GM23338 (cell line): ENCODE results near the gene NCOA1. TPM values are rescaled to one million over a fixed set of nuclear protein-coding genes. Genes with fewer than 3 reads are reported as not detected.

Experiments used
- ATAC-seq: fragments of 200-7000 bp; cut with Tn5 transposase; 3 replicates; pipeline ENCODE4 v1.9.1; 2020
- DNase-seq: peaks from one replicate; pipeline ENCODE4 v3.0.0-alpha.2; 2015; ENCODE audit warnings: low spot score
- H2AFZ ChIP-seq: fragments of 200-600 bp; sonication (generic); 2 replicates; pipeline ENCODE4 v1.8.0; 2016; ENCODE audit warnings: antibody characterized with exemption, mild to moderate bottlenecking, moderate library complexity
- H3F3A ChIP-seq: fragments of 200-600 bp; sonication (generic); replicated peaks from 2 replicates; pipeline ENCODE4 v1.8.0; 2017; ENCODE audit warnings: antibody characterized with exemption, mixed run types, low read depth
- H3K27ac ChIP-seq: fragments of 200-600 bp; sonication (generic); 2 replicates; pipeline ENCODE4 v1.6.1; 2016; ENCODE audit warnings: low read depth
- H3K27me3 ChIP-seq: fragments of 200-600 bp; sonication (generic); 2 replicates; pipeline ENCODE4 v1.8.0; 2016; ENCODE audit warnings: mild to moderate bottlenecking, mixed run types, moderate library complexity; ENCODE audit not compliant: insufficient read depth
- H3K36me3 ChIP-seq: fragments of 200-600 bp; sonication (generic); 2 replicates; pipeline ENCODE4 v1.8.0; 2016; ENCODE audit warnings: mild to moderate bottlenecking; ENCODE audit not compliant: insufficient read depth
- H3K4me1 ChIP-seq: fragments of 200-600 bp; sonication (generic); 2 replicates; pipeline ENCODE4 v1.8.0; 2016; ENCODE audit warnings: mild to moderate bottlenecking, moderate library complexity; ENCODE audit not compliant: insufficient read depth
- H3K4me2 ChIP-seq: fragments of 200-600 bp; sonication (generic); 2 replicates; pipeline ENCODE4 v1.7.1; 2017; ENCODE audit warnings: mixed run types
- H3K4me3 ChIP-seq: fragments of 200-600 bp; sonication (generic); 2 replicates; pipeline ENCODE4 v1.6.1; 2016; ENCODE audit warnings: mixed run types
- H3K79me2 ChIP-seq: fragments of 200-600 bp; sonication (generic); replicated peaks from 2 replicates; pipeline ENCODE4 v1.8.0; 2017; ENCODE audit warnings: mild to moderate bottlenecking; ENCODE audit not compliant: insufficient read depth
- H3K9me2 ChIP-seq: fragments of 200-600 bp; sonication (generic); 2 replicates; pipeline ENCODE4 v1.8.0; 2017; ENCODE audit not compliant: insufficient read depth
- H4K20me1 ChIP-seq: fragments of 200-600 bp; sonication (generic); replicated peaks from 2 replicates; pipeline ENCODE4 v1.8.0; 2017; ENCODE audit warnings: mild to moderate bottlenecking; ENCODE audit not compliant: insufficient read depth
- H3K27ac Mint-ChIP-seq: 2 replicates; pipeline ENCODE4 v1.8.0; 2020; ENCODE audit warnings: inconsistent platforms, mild to moderate bottlenecking, moderate library complexity, mixed read lengths
- H3K27me3 Mint-ChIP-seq: 3 replicates; pipeline ENCODE4 v1.8.0; 2022; ENCODE audit warnings: low read depth, mild to moderate bottlenecking, moderate library complexity, mixed read lengths, inconsistent platforms; ENCODE audit not compliant: insufficient read depth, poor library complexity
- H3K36me3 Mint-ChIP-seq: 3 replicates; pipeline ENCODE4 v1.8.0; 2021; ENCODE audit warnings: low read depth, mild to moderate bottlenecking, inconsistent platforms, moderate library complexity, mixed read lengths
- H3K4me1 Mint-ChIP-seq: 3 replicates; pipeline ENCODE4 v1.8.0; 2020; ENCODE audit warnings: mild to moderate bottlenecking, inconsistent platforms, mixed read lengths
- H3K4me3 Mint-ChIP-seq: 3 replicates; pipeline ENCODE4 v1.8.0; 2021; ENCODE audit warnings: moderate library complexity, mild to moderate bottlenecking, inconsistent platforms, mixed read lengths
- H3K9me3 Mint-ChIP-seq: 3 replicates; pipeline ENCODE4 v1.8.0; 2020; ENCODE audit warnings: moderate library complexity, mild to moderate bottlenecking, inconsistent platforms, mixed read lengths
- CREB1 ChIP-seq: fragments of 250-450 bp; sonication (Bioruptor Pico); IDR thresholded peaks from 2 replicates; pipeline ENCODE4 v1.5.0; 2020; ENCODE audit warnings: low read depth, mild to moderate bottlenecking, moderate library complexity
- EZH2 ChIP-seq: fragments of 200-600 bp; sonication (generic); IDR thresholded peaks from one replicate; pipeline ENCODE4 v1.8.0; 2017; ENCODE audit warnings: antibody characterized with exemption, mild to moderate bottlenecking, low read depth; ENCODE audit not compliant: unreplicated experiment
- EZH2phosphoT487 ChIP-seq: fragments of 200-600 bp; sonication (generic); IDR thresholded peaks from one replicate; pipeline ENCODE4 v1.8.1; 2018; ENCODE audit warnings: antibody characterized with exemption; ENCODE audit not compliant: unreplicated experiment
- JUNB ChIP-seq: IDR thresholded peaks from one replicate; pipeline ENCODE4 v1.6.1; 2016; ENCODE audit warnings: antibody characterized with exemption; ENCODE audit not compliant: unreplicated experiment
- NANOG ChIP-seq: IDR thresholded peaks from 2 replicates; pipeline ENCODE4 v1.6.1; 2016; ENCODE audit warnings: antibody characterized with exemption, borderline replicate concordance
- POLR2AphosphoS5 ChIP-seq: IDR thresholded peaks from 2 replicates; pipeline ENCODE4 v1.6.1; 2016; ENCODE audit warnings: antibody characterized with exemption, low read depth
- STAT1 ChIP-seq: IDR thresholded peaks from one replicate; pipeline ENCODE4 v1.6.1; 2016; ENCODE audit warnings: antibody characterized with exemption; ENCODE audit not compliant: unreplicated experiment
- ZNF114 ChIP-seq: fragments of 250-450 bp; sonication (Bioruptor Pico); IDR thresholded peaks from 2 replicates; pipeline ENCODE4 v1.5.0; 2020; ENCODE audit warnings: mild to moderate bottlenecking, moderate library complexity
- ZNF331 ChIP-seq: fragments of 250-450 bp; sonication (Bioruptor Pico); IDR thresholded peaks from 2 replicates; pipeline ENCODE4 v1.5.0; 2020; ENCODE audit warnings: low read depth, mild to moderate bottlenecking, moderate library complexity
- polyA plus RNA-seq: library from polyadenylated mRNA; unstranded; fragments of >200 nt; fragmentation: Nextera tagmentation; extraction: Ambion mirVana; gene quantifications from 2 replicates; pipeline ENCODE4 v1.2.1, GENCODE V29; 2016
- total RNA-seq: library from RNA; depleted of rRNA; stranded (reverse); fragments of >200 nt; shearing (Covaris generic); gene quantifications from 2 replicates; pipeline ENCODE4 v1.2.3, GENCODE V29; 2014
- TF ChIP-seq, protein P1 (sequence below), 2 experiments: fragments of 200-600 bp in 1 of 2; sonication (generic) in 1 of 2; conservative IDR thresholded peaks; 2 replicates each; pipeline versions ENCODE4 v1.5.1 to v1.6.1; 2016 to 2017; ENCODE audit warnings: antibody characterized with exemption in 2 of 2, low read depth in 2 of 2, mild to moderate bottlenecking in 2 of 2, moderate library complexity in 1 of 2
- TF ChIP-seq, protein P2 (sequence below): IDR thresholded peaks from 2 replicates; pipeline ENCODE4 v1.6.1; 2016; ENCODE audit warnings: antibody characterized with exemption
- TF ChIP-seq, protein P3 (sequence below): IDR thresholded peaks from one replicate; pipeline ENCODE4 v1.6.1; 2018; ENCODE audit warnings: antibody characterized with exemption; ENCODE audit not compliant: unreplicated experiment
- TF ChIP-seq, protein P4 (sequence below): fragments of 250-450 bp; sonication (Bioruptor Pico); IDR thresholded peaks from 2 replicates; pipeline ENCODE4 v1.5.0; 2020; ENCODE audit warnings: mild to moderate bottlenecking, moderate library complexity

NCOA1 gene
- total and polyA plus RNA-seq, 2 experiments from 2014 or later: 7.1 to 15.1 TPM

DNA sequence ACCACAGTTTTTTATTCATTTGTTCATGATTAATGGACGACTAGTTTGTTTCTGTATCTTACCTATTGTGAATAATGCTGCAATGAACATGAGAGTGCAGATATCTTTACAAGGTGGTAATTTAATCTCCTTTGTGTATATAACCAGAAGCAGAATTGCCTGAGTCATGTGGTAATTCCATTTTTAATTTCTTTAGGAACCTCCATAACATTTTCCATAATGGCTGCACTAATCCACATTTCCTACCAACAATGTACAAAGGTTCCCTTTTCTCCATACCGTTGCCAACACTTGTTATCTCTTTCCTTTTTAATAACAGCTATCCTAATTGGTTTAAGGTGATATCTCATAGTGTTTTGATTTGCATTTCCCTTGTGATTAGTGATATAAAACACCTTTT is 36.5 kb downstream of the NCOA1 start:
- no peak overlapping the region for H3K4me3 Mint-ChIP-seq
- Histone ChIP-seq H4K20me1 (no peaks in the 10 kb centered on the region), H3K27me3 (no peaks in the 10 kb centered on the region), H3F3A (no peaks in the 10 kb centered on the region), H3K4me3 (no peak overlapping the region), H3K27ac (no peak overlapping the region), H3K79me2 (peaks cover 34% of the 10 kb centered on the region), H3K36me3 (no peaks in the 10 kb centered on the region; the same call in 1 of the 2 replicates), H2AFZ (no peak overlapping the region), H3K4me1 (no peaks in the 10 kb centered on the region), H3K4me2 (no peak overlapping the region), H3K9me2 (no peaks in the 10 kb centered on the region)
- no peaks in the 10 kb centered on the region for H3K27me3 Mint-ChIP-seq
- DNase-seq (no peak), ATAC-seq (no peak)
- no peak overlapping the region for H3K27ac Mint-ChIP-seq
- H3K4me1 Mint-ChIP-seq: no peaks in the 10 kb centered on the region
- peaks cover 11% of the 10 kb centered on the region; the same call in 2 of the 3 replicates for H3K9me3 Mint-ChIP-seq
- TF ChIP-seq EZH2 (no peak), EZH2phosphoT487 (no peak), JUNB (no peak), ZNF331 (CRISPR knock-in tag) (no peak), NANOG (no peak), ZNF114 (CRISPR knock-in tag) (no peak), STAT1 (no peak), POLR2AphosphoS5 (no peak), CREB1 (CRISPR knock-in tag) (no peak)
- TF ChIP-seq, protein P1, sequence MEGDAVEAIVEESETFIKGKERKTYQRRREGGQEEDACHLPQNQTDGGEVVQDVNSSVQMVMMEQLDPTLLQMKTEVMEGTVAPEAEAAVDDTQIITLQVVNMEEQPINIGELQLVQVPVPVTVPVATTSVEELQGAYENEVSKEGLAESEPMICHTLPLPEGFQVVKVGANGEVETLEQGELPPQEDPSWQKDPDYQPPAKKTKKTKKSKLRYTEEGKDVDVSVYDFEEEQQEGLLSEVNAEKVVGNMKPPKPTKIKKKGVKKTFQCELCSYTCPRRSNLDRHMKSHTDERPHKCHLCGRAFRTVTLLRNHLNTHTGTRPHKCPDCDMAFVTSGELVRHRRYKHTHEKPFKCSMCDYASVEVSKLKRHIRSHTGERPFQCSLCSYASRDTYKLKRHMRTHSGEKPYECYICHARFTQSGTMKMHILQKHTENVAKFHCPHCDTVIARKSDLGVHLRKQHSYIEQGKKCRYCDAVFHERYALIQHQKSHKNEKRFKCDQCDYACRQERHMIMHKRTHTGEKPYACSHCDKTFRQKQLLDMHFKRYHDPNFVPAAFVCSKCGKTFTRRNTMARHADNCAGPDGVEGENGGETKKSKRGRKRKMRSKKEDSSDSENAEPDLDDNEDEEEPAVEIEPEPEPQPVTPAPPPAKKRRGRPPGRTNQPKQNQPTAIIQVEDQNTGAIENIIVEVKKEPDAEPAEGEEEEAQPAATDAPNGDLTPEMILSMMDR (conservative IDR thresholded peaks at IDR 0.05; ENCODE audit: low read depth in 2 of 2): no peak
- TF ChIP-seq, protein P2, sequence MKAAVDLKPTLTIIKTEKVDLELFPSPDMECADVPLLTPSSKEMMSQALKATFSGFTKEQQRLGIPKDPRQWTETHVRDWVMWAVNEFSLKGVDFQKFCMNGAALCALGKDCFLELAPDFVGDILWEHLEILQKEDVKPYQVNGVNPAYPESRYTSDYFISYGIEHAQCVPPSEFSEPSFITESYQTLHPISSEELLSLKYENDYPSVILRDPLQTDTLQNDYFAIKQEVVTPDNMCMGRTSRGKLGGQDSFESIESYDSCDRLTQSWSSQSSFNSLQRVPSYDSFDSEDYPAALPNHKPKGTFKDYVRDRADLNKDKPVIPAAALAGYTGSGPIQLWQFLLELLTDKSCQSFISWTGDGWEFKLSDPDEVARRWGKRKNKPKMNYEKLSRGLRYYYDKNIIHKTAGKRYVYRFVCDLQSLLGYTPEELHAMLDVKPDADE: no peak
- TF ChIP-seq, protein P3, sequence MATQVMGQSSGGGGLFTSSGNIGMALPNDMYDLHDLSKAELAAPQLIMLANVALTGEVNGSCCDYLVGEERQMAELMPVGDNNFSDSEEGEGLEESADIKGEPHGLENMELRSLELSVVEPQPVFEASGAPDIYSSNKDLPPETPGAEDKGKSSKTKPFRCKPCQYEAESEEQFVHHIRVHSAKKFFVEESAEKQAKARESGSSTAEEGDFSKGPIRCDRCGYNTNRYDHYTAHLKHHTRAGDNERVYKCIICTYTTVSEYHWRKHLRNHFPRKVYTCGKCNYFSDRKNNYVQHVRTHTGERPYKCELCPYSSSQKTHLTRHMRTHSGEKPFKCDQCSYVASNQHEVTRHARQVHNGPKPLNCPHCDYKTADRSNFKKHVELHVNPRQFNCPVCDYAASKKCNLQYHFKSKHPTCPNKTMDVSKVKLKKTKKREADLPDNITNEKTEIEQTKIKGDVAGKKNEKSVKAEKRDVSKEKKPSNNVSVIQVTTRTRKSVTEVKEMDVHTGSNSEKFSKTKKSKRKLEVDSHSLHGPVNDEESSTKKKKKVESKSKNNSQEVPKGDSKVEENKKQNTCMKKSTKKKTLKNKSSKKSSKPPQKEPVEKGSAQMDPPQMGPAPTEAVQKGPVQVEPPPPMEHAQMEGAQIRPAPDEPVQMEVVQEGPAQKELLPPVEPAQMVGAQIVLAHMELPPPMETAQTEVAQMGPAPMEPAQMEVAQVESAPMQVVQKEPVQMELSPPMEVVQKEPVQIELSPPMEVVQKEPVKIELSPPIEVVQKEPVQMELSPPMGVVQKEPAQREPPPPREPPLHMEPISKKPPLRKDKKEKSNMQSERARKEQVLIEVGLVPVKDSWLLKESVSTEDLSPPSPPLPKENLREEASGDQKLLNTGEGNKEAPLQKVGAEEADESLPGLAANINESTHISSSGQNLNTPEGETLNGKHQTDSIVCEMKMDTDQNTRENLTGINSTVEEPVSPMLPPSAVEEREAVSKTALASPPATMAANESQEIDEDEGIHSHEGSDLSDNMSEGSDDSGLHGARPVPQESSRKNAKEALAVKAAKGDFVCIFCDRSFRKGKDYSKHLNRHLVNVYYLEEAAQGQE: no peak
- TF ChIP-seq, protein P4, sequence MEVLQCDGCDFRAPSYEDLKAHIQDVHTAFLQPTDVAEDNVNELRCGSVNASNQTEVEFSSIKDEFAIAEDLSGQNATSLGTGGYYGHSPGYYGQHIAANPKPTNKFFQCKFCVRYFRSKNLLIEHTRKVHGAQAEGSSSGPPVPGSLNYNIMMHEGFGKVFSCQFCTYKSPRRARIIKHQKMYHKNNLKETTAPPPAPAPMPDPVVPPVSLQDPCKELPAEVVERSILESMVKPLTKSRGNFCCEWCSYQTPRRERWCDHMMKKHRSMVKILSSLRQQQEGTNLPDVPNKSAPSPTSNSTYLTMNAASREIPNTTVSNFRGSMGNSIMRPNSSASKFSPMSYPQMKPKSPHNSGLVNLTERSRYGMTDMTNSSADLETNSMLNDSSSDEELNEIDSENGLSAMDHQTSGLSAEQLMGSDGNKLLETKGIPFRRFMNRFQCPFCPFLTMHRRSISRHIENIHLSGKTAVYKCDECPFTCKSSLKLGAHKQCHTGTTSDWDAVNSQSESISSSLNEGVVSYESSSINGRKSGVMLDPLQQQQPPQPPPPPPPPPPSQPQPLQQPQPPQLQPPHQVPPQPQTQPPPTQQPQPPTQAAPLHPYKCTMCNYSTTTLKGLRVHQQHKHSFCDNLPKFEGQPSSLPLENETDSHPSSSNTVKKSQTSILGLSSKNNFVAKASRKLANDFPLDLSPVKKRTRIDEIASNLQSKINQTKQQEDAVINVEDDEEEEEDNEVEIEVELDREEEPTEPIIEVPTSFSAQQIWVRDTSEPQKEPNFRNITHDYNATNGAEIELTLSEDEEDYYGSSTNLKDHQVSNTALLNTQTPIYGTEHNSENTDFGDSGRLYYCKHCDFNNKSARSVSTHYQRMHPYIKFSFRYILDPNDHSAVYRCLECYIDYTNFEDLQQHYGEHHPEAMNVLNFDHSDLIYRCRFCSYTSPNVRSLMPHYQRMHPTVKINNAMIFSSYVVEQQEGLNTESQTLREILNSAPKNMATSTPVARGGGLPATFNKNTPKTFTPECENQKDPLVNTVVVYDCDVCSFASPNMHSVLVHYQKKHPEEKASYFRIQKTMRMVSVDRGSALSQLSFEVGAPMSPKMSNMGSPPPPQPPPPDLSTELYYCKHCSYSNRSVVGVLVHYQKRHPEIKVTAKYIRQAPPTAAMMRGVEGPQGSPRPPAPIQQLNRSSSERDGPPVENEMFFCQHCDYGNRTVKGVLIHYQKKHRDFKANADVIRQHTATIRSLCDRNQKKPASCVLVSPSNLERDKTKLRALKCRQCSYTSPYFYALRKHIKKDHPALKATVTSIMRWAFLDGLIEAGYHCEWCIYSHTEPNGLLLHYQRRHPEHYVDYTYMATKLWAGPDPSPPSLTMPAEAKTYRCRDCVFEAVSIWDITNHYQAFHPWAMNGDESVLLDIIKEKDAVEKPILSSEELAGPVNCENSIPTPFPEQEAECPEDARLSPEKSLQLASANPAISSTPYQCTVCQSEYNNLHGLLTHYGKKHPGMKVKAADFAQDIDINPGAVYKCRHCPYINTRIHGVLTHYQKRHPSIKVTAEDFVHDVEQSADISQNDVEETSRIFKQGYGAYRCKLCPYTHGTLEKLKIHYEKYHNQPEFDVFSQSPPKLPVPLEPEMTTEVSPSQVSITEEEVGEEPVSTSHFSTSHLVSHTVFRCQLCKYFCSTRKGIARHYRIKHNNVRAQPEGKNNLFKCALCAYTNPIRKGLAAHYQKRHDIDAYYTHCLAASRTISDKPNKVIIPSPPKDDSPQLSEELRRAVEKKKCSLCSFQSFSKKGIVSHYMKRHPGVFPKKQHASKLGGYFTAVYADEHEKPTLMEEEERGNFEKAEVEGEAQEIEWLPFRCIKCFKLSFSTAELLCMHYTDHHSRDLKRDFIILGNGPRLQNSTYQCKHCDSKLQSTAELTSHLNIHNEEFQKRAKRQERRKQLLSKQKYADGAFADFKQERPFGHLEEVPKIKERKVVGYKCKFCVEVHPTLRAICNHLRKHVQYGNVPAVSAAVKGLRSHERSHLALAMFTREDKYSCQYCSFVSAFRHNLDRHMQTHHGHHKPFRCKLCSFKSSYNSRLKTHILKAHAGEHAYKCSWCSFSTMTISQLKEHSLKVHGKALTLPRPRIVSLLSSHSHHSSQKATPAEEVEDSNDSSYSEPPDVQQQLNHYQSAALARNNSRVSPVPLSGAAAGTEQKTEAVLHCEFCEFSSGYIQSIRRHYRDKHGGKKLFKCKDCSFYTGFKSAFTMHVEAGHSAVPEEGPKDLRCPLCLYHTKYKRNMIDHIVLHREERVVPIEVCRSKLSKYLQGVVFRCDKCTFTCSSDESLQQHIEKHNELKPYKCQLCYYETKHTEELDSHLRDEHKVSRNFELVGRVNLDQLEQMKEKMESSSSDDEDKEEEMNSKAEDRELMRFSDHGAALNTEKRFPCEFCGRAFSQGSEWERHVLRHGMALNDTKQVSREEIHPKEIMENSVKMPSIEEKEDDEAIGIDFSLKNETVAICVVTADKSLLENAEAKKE: no peak
- H3K36me3 Mint-ChIP-seq: peaks cover 12% of the 10 kb centered on the region
